ENCODE data around the gene PRXL2A.
"Not testable (repeated sequence)": the region's sequence is repeated elsewhere in the genome, so short reads cannot be mapped to it uniquely, and the experiment has no call there.

PRXL2A gene, protein sequence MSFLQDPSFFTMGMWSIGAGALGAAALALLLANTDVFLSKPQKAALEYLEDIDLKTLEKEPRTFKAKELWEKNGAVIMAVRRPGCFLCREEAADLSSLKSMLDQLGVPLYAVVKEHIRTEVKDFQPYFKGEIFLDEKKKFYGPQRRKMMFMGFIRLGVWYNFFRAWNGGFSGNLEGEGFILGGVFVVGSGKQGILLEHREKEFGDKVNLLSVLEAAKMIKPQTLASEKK

DNA sequence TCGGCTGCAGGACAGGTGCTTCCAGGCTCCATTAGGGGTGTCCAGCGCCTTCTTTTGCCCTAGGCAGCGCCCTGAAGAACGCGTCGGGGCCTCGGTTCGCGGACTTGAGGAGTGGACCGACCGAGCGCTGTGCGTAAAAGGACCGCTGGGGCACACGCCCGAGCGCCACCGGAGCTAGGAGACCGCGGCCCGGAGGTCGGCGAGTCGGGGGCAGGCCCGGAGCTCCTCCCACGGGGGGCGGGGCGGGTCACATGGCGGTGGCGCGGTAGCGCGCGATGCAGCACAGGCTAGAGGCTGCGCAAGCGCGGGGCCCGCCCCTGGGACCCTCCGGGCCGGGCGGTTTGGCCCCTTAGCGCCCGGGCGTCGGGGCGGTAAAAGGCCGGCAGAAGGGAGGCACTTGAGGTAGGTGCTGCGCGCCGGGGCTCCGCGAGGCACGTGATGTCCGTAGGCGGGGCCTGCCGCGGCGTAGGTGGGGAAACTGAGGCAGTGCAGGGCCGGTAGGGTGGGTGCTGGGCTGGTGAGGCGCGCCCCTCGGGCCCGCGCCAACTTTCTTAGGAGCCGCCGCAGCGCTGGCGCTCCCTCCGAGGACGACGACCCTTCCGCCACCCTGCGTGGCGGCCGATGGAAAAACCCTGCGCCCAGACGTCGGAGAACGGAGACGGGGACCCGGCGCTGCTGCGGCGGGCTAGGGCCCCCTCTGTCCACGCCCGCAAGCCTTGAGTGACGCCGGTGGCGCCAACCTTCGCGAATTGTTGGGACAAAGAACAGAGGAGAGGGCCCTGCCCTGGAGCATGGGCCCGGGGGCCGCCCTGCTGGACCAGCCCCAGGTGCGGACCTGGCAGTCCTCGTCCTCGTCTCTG is at the start of gene PRXL2A:
TSS of gene PRXL2A (plus strand) at position 310 of the 860 bp plus-strand sequence. CDS start 11,917 bp downstream, outside the sequence.
- peak; percentile 44 for DNase-seq

DNA sequence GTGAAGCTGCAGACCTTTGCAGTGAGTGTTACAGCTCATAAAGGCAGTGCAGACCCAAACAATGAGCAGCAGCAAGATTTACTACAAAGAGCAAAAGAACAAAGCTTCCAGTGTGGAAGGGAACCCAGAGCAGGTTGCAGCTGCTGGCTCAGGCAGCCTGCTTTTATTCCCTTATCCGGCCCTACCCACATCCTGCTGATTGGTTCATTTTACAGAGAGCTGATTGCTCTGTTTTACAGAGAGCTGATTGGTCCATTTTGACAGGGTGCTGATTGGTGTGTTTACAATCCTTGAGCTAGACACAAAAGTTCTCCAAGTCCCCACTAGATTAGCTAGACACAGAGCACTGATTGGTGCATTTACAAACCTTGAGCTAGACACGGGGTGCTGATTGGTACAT is 49.4 kb upstream of the PRXL2A start:
- not testable (repeated sequence) for DNase-seq

DNA sequence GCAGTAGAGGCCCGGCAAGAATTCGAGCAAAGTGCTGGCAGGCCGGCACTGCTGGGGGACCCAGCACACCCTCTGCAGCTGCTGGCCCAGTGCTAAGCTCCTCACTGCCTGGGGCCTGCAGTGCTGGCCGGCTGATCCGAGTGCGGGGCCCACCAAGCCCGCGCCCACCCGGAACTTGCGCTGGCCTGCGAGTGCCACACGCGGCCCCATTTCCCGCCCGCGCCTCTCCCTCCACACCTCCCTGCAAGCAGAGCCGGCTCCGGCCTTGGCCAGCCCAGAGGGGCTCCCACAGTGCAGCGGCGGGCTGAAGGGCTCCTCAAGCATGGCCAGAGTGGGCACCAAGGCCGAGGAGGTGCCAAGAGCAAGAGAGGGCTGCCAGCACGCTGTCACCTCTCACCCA is 48.7 kb upstream of the PRXL2A start:
- no peak for DNase-seq

DNA sequence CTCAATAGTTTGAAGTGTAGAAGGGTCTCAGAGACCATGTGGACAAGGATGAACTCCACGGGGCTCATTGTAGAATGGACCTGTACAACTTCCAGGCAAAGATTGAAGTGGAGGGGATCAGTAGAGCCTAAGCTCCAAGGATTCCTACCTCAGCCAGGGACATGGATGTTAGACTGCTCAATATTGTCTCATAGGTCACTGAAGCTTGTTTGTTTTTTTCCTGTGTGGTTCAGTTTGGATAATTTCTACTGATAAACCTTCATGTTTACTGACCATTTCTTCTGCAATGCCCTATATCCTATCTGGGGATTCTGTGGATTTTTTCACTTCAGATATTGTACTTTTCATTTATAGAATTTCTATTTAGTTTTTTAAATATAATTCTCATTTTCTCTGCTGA is 42.8 kb upstream of the PRXL2A start:
- no peak for DNase-seq

DNA sequence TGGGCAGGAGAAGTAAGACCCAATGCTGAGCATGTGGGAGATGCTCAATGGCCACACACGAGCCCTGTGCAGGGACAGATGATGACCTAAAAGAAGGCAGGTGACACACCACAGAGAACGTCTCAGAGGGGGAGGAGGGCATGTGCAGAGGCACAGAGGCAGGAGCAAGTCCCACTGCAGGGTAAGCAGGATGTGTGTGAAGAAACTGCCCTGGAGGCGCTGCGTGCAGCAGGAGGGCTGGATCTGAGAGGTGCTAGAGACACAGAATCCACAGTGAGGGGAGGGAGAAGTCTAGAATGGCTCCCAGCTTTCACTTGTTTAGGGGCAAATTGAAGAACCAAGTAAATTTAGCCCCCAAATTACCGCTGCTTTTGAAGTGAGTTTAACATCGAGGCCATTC is 36.9 kb upstream of the PRXL2A start:
- DNase-seq, result no peak

DNA sequence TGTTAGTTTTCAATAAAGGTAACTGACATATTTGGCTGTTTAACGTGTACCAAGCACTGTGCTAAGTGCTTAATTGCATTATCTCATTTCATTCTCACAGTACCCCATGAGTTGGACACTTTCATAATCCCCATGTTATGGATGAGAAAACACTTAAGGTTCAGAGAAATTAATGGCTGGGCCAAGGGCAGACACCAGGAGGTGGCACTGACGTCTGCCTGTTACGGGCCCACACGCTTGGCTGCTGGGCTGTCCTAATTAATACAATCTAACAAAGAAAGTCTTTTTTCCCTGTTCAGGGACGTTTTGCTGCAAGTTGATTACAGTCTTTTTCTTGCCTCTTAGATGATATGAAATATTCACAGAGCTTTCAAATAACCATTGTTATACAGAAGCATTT is 35.7 kb upstream of the PRXL2A start:
- no peak for DNase-seq

DNA sequence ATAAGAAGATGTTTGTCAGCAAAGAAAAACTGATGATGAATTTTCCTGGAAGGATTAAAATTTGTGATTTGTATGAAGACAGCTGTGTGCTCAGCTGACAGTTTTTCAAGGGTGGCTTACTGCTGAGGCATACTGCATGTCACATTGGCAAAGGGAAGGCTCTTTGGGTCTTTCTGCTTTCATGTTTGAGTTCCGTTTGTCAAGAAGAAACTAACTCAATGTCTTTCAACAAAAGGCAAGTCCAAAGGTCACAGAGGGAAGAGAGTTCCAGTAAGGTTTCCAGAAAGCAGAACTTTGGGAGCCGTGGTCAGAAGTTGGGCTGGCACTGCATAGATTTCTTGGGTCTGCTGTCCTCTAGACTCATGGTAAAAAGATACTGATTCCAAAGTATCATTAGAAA is 34.8 kb upstream of the PRXL2A start:
- DNase-seq, result no peak

DNA sequence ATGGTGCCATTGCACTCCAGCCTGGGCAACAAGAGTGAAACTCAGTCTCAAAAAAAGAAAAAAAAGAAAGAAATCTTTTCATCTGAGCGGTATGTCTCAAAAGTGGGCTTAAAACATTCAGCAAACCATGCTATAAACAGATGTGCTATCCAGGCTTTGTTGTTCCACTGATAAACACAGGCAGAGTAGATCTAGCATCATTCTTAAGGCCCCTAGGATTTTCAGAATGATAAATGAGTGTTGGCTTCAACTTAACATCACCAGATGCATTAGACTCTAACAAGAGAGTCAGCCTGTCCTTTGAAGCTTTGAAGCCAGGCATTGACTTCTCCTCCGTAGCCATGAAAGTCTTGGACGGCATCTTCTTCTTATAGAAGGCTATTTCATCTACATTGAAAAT is 28.6 kb upstream of the PRXL2A start:
- DNase-seq, result no peak

DNA sequence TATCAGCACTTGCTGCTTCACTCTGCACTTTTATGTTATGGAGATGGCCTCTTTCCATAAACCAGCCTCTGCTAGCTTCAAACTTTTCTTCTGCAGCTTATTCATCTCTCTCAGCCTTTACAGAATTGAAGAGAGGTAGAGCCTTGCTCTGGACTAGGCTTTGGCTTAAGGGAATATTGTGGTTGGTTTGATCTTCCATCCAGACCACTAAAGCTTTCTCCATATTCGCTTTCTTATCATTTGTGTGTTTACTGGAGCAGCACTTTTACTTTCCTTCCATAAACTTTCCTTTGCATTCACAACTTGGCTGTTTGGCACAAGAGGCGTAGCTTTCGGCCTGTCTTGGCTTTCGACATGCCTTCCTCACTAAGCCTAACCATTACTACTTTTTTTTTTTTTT is 28.2 kb upstream of the PRXL2A start:
- no peak for DNase-seq

DNA sequence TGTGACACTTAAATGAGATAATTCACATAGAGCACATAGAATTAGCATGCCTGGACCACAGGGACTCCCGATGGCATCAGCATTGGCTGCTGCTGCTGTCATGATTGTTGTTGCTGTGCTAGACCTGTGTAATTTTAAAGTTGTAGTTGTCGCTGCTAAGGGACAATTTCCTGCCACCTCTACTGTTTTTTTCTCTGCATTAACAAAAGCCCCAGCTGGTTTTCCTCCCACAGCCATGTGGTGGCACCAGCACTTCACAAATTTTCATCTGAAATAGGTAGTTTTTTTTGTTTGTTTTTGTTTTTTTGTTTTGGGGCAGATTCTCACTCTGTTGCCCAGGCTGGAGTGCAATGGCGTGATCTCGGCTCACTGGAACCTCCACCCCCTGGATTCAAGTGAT is 25.4 kb upstream of the PRXL2A start:
- DNase-seq, result peak; percentile 20

DNA sequence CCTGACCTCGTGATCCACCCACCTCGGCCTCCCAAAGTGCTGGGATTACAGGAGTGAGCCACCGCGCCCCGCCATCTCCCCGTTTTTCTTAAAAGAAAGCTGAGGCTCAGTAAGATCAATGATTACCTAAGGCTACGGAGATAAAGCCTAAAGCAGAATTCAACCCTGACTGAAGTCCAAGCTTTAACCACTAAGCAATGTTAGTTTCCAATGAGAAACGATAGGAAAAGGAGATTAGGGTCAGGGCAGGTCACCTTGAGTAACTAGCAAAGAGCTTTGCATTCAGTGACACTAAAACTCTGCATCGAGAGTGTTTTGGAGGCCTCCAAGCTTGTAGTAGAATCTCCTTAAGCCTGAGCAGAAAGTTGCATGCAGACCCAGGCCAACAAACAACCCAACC is 17.6 kb upstream of the PRXL2A start:
- no peak for DNase-seq

DNA sequence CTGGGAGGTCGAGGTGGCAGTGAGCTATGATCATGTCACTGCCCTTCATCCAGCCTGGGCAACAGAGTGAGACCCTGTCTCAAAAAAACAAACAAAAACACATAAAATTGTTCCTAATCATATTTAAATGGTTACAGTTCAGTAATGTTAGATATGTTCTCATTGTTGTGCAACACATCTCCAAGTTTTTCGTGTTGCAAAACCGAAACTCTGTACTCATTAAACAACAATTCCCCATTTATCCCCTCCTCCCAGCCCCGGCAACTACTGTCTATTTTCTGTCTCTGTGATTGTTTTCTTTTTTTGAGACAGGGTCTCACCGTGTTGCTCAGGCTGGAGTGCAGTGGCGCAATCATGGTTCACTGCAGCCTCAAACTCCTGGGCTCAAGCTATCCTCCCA is 16.1 kb upstream of the PRXL2A start:
- DNase-seq, result no peak

DNA sequence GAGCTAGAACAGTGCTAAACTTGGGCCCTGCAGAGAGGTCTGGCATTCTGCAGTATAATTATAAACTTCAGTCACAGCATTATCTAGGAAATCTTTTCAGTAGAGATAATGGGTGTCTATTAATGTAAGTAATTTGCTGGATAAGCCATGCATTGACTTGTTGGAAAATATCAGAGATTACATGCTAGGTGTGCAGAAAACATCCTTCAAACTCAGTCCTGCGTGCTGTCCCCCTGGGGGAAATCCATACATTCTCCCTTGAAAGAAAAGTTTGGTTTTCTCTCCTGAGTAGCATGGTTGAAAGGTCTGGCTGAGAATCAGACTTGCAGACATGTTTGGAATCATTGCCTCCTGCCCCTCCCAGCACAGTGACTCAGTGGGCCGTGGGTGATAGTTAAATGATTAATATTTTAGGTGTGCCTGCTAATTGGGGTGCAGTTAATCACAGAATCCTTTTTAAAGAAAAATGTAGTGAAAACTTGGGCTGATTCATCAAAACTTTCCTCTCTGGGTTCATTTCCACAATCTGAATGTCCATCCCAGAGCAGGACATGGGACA is 13.9 kb upstream of the PRXL2A start:
- DNase-seq, result no peak

DNA sequence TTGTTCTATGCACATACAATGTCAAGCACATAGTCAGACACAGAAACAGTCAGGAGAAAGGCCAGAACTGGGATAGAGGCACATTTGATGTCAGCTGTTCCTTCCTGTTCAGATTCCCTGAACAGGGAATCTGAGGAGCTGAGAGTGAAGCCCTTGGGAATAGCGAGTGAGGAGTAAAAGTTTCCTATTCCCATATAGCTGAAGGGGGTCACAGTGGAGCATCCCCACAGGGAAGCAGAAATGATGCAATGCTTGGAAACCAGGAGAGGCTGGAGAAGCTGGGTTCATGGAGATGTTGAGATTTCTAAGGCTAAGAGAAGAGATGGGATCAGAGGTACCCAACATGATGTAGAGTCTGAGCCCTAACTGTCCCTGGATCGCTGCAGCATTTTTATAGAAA is 11.3 kb upstream of the PRXL2A start:
- DNase-seq, result no peak

DNA sequence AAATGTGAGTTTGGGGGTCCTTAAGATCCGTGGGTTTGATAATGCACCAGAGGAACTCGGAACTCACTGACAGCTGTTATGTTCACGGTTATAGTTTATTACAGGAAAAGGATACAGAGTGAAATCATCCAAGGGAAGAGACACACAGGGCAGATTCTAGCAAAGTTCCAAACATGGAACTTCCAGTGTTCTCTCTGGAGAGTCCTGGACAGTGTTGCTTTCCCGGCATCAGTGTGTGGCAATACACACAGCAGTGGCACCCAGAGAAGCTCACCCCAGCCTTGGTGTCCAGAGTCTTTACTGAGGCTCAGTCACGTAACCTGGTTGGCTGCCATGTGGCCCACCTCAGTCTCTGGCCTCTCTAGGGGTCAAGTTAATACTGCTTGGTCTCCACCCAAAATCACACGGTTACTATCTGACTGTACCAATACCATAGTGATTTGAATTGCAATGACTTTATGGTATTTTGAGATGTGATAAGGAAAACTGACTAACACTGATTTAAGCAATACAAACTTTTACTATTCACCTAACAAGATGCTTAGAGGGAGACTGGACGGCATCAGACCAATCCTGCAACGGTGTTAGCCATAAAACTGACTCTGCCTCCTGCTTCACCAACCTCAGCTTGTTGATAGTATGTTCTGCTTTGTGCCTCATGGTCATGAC is 8.1 kb upstream of the PRXL2A start:
- DNase-seq, result no peak

DNA sequence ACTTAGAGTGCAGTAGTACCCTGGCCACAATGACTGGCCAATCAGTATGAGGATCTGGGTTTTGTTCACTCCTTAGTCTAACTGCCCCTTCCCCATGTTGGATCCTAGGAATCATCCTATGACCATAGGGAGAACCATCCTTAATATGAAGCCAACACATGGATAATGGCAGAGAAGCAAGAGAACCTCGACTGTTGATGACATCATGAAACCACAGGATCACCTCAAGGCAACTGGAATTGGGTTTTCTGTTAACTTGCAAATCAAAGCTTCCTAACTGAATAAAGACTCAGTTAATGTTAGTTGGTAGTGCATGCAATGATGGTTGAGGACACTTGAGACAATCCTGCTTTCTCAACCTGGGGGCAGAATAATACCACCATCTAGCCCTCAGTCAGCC is 3.3 kb upstream of the PRXL2A start:
- DNase-seq, result no peak

DNA sequence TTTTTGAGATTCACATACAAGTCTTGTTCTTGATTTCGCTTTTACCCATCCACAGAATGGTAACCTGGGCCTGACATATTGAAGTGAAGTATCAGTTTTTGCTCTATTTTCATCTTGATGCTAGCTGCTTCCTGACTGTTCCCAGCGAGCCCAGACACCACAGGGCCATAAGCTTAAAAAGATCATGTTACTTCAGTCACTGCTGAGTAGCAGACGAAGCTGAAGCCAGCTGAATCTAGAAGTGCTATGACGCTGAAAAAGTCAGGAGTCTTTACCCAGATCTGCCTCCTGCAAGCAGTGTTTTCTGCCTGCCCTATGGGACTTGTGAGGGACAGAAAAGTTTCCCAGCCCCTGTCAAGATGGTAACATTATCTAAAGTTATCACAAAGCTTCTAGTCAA is 2.7 kb upstream of the PRXL2A start:
- no peak for DNase-seq

DNA sequence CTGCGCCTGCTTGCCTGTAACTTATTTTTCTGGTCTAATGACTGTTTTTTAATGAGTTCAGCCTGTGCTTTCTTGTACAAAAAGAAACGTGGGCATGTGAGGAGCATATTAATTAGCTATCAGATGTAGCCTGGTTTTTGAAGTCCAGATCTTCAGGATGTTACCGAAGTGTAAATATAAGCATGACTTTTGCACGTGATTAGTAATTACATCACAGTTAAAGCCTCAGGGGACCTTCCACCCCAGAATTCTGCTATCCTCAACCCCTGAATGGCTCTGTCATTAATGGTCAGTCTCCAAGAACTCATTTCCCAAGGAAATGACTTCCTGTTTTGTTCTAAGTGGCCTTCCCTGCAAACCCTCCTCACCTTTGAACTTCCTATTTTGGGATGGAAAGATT is 2.1 kb upstream of the PRXL2A start:
- DNase-seq, result no peak

DNA sequence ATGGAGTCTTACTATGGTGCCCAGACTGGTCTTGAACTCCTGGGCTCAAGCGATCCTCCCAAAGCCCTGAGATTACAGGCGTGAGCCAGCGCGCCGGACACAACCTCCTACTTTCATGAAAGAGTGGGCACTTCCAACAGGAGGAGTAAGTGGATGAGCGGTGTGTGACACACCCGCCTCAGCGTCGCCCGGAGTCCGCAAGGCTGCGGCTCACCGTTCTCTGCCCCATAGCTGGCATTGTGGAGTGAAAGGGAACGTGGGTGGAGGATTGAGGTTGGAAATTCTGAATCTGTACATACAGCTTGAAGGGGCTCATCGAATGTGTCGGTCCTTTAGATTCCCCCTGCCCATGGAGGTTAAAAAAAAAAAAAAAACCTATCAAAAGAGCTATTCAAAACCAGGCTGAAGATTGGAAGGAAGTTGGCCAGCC is 524 bp upstream of the PRXL2A start:
- no peak for DNase-seq

DNA sequence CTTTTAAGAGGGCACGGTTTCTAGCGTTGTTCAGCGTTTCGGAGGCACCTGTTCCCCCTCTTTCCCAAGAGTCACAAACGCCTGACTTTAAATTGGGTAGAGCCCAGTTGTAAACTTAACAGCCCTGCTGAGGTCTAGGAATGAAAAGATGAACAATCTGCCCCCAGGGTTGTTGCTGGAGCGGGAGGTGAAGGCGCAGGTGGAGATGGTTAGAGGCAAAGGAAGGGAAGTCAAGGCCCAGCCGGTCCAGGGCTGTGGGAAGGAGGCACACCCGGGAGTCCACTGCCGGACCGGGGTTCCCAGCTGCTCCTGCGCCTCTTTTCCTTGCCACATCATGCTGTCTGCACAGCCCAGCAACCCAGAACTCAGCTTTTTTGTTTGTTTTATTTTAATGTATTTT is 770 bp downstream of the PRXL2A start:
- no peak for DNase-seq

DNA sequence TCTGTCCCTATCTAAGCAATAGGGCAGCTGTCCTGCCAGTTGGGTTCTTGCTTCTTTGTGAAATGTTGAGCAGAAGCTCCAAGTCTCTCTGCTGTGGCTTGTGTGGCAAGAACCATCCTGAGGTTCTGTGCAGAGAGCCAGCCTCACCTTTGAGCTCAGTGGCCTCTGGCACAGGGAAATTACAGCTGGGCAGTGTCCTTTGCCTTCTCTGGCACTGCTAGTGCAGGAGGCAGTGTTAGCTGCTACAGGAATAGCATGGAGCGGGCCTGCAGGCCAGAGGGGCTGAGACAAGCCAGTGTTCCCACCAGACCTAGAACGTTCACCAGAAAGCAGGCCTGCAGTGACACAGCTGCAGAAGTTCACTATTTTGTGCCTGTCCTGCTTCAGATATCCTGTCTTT is 1.8 kb downstream of the PRXL2A start:
- DNase-seq, result no peak

DNA sequence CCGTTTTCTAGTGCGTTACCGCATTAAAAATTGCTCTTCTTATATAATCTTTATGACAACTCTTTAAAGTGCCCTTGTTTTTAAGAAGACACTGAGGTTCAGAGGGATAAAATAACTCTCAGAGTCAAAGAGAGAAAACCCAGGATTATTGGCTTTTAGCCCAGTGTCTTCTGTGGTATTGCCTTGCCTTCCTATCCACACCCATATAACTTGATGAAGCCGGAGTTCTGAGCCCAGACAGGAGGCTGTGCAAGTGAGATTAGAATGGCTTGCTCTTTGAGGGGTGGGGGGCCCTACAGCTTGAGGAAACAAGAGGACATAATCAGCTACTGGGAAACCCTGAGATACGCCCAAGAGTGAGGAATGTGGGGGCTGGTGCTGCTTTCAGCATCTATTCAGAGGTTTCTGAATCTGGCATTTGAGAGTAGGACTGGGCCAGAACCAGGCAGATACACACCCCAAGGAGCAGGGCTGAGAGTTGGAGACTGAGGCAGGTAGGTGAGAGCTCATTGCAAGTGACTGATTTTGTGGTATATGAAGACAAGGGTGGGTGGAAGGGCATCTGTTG is 2.3 kb downstream of the PRXL2A start:
- DNase-seq, result no peak

DNA sequence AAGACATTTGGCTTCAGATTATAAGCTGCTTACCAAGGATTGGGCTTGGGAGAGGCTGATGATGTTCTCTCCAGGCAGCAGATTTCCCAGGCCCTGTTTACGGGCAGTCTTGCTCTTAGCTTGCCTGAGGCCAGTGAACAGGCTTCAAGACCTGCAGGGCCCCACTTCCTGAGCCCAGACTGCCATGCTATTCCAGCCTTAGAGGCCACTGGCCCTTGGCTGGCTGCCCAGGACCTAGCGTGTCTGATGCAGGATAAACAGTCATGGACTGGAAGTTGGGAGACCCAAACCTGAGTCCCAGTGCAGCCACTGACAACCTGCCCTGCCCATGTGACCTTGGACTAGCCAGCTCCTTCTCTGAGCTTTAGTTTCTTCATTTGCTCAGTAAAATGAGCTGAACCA is 2.9 kb downstream of the PRXL2A start:
- no peak for DNase-seq
